HEK293 (cell line): ENCODE data around the gene HAUS8.

ENCODE experiments used
- ATF2 ChIP-seq: fragments of 450-650 bp; formaldehyde crosslinking; IDR thresholded peaks from 2 replicates; pipeline ENCODE4 v1.5.1; 2016; ENCODE audit warnings: missing biosample characterization, missing genetic modification characterization, low read depth
- BCL11A ChIP-seq: fragments of 450-650 bp; formaldehyde crosslinking; IDR thresholded peaks from 2 replicates; pipeline ENCODE4 v1.5.1; 2016; ENCODE audit warnings: low read depth, missing biosample characterization, missing genetic modification characterization
- CTCF ChIP-seq: fragments of 450-650 bp; formaldehyde crosslinking; IDR thresholded peaks from 2 replicates; pipeline ENCODE4 v1.5.1; 2016; ENCODE audit warnings: missing biosample characterization, missing genetic modification characterization
- TRIM28 ChIP-seq: IDR thresholded peaks from 2 replicates; pipeline ENCODE4 v1.6.1; 2011; ENCODE audit warnings: low read length, control low read depth, borderline replicate concordance
- YY1 ChIP-seq: fragments of 450-650 bp; formaldehyde crosslinking; IDR thresholded peaks from 2 replicates; pipeline ENCODE4 v1.5.1; 2018; ENCODE audit warnings: missing biosample characterization, missing genetic modification characterization
- ZBTB26 ChIP-seq: fragments of 450-650 bp; formaldehyde crosslinking; optimal IDR thresholded peaks from 2 replicates; pipeline ENCODE3; 2016; ENCODE audit warnings: missing biosample characterization, mild to moderate bottlenecking, missing genetic modification characterization
- ZNF184 ChIP-seq: fragments of 450-650 bp; IDR thresholded peaks from 2 replicates; pipeline ENCODE4 v1.5.1; 2018; ENCODE audit warnings: missing biosample characterization, mild to moderate bottlenecking, missing genetic modification characterization
- ZNF266 ChIP-seq: fragments of 450-650 bp; formaldehyde crosslinking; IDR thresholded peaks from 2 replicates; pipeline ENCODE4 v1.5.1; 2016; ENCODE audit warnings: missing biosample characterization, missing genetic modification characterization, low read depth
- ZNF433 ChIP-seq: fragments of 450-650 bp; formaldehyde crosslinking; IDR thresholded peaks from 2 replicates; pipeline ENCODE4 v1.5.1; 2016; ENCODE audit warnings: missing biosample characterization, missing genetic modification characterization, low read depth
- ZNF768 ChIP-seq: fragments of 450-650 bp; formaldehyde crosslinking; IDR thresholded peaks from 2 replicates; pipeline ENCODE4 v1.5.1; 2018; ENCODE audit warnings: missing biosample characterization, mild to moderate bottlenecking, missing genetic modification characterization
- ZNF777 ChIP-seq: fragments of 450-650 bp; formaldehyde crosslinking; IDR thresholded peaks from 2 replicates; pipeline ENCODE4 v1.5.1; 2017; ENCODE audit warnings: missing biosample characterization, missing genetic modification characterization, borderline replicate concordance

- no peak for TF ChIP-seq CTCF (tag by site-specific recombination)
- no peak for TF ChIP-seq ZNF184 (tag by site-specific recombination)
- no peak for TF ChIP-seq ZNF777 (tag by site-specific recombination)
- TF ChIP-seq ZNF768 (tag by site-specific recombination), result no peak
- no peak for TF ChIP-seq ZNF433 (tag by site-specific recombination)
- no peak for TF ChIP-seq TRIM28
- TF ChIP-seq ZNF266 (tag by site-specific recombination), result no peak
- TF ChIP-seq ZBTB26 (tag by site-specific recombination), result no peak
- TF ChIP-seq BCL11A (tag by site-specific recombination), result no peak
- TF ChIP-seq ATF2 (tag by site-specific recombination), result no peak
- TF ChIP-seq YY1 (tag by site-specific recombination), result no peak
These were observed 37.2 kb downstream of the HAUS8 start for GRCh38 chr19:17037966-17038500.
